Fibroblast of peridontal ligament (primary cell): ENCODE data around the gene SAMD7.
A peak's percentile ranks its signal among the peaks of the same experiment; 100 is the strongest.

Experiments used
- DNase-seq: peaks from one replicate; pipeline ENCODE4 v3.0.0-alpha.2; 2010; ENCODE audit errors: extremely low read depth

SAMD7 gene

DNA sequence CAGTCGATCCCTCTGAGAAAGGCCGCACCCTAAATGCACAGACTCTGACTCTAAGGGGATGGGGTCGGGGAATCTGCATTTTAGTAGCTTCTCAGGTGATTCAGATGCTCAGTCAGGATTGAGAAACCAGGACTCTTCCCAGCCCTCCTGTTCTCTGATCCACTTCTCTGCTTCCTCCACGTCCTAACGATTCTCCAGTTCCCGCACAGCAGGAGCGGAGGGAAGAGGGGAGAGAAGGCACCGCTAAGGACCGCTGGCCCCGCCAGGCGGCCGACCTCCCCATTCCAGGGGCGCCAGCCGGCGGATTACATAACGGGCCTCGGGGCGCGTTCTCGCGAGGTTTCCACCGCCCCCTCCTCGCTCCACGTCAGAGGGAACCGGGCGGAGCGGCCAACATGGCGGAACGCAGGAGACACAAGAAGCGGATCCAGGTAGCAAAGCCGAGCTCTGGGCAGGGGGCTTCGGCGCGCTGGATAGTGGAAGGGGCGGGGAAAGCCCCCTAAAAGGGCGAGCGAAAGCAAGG lies 55.1 kb downstream of the SAMD7 start, which contains the start of gene SEC62:
Gene SEC62, plus strand, starts transcription at position 380 of the 523 bp plus-strand sequence. Its CDS starts 16 bp downstream, at position 396.
- peak; percentile 87 for DNase-seq

DNA sequence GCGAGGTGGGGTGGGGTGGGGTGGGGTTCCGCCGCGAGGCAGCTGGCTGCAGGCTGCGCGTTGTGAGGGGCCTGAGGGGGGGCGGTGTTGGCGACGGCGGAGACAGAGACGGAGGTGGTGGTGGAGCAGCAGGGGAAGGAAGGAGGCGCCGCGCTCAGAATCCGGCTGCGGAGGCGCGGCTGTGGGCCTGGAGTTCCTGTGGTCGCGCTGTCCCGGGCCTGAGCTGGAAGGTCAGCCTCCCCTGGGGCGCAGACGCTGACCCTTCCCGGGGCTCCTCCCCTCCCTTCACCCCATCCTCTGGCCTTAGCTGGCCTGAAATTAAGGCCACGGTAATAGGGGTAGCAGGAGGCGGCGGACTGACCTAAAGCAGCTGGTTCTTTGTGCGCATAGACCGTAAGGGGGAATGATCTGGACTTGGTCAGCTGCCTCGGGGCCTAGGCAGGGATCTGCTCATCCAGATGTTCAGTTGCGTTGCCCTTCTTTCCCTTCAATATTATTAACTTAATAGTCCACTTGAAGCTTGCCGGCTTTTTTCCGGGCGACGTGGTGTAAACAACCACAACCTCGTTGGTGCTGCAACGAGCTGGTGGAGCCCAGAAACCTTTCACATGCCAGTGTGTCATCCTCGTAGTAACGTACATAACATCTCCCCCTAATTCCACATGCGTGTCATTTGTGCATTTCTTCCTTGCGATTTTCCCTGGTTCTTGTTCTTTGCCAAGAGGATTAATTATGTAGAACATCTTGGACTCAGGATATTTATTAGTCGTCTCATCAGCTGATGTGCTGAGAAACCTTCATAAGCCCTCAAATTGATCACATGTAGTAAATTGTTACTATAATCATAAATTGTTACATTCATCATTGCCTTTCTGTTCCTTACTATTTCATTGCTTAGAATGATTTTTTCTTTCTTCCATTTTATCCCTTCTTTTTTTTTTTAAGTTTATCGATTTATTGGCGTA lies 55.9 kb downstream of the SAMD7 start:
- peak; percentile 44 for DNase-seq

DNA sequence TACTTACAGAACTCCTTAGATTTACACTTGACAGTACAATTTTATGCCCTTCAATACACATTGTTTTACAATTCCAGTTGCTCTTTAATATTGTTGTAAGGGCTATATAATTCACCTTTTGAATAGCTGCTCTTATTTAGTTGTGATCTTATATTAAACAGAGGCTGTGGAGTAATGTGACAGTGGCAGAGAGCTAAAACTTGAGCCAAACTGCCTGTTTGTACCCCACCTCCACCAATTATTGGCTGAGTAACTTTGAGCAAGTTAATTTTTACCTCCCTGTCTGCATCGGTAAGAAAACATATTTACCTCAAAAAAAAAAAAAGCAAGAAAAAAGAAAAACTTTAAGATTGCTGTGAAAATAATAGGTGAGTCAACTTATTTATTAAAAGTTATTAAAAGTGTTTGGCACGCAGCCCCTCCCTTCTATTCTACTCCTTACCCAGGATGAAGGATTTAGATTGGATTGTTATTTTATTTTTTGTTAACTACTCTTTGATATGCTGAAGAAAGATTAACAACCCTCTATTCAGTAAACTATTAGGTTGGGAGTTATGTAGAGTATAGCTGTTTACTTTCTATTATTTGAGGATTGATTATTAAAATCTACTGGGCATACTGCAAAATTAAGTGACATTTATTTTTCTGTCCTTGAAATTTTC lies 57.0 kb downstream of the SAMD7 start:
- DNase-seq = no peak

DNA sequence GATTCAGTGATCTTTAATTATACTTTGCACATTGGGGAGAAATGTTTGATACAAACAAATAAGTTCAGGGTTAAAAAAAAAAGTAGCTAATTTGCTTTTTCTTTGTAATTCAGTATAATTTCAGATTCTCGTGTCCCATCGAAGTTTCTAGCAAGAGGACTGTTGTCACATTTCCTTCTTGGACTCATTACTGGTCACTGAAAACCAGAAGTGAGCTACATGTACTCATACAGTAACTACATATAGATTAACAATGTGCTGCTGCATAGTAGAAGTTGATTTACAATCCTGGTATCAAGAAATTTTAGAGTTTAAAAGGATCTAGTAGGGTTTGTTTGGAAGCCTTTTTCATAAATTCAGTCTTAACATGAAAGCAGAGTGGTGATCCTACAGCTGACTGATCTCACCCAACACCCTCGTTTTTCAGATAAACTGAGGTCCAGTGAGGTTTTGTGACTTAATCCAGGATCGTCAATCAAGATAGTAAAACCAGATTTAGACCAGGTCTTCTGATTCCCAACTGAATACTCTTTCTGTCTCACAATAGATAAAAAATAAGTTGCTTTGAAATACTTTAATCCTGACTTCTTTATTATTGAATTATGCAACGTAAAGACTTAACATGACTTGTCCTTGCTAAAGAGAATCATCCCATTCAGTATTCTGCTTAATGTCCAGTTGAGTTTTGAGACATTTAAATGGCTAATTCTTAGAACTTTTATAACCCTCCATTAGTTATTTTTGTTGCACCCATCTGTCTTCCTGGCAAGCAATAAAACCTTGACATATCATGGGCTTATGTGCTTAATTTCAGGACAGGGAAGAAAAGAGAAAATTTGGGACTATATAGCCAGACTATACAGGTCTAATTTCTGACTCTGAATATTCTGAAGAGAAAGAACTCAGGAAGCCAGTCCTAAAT lies 58.1 kb downstream of the SAMD7 start:
- no peak for DNase-seq

DNA sequence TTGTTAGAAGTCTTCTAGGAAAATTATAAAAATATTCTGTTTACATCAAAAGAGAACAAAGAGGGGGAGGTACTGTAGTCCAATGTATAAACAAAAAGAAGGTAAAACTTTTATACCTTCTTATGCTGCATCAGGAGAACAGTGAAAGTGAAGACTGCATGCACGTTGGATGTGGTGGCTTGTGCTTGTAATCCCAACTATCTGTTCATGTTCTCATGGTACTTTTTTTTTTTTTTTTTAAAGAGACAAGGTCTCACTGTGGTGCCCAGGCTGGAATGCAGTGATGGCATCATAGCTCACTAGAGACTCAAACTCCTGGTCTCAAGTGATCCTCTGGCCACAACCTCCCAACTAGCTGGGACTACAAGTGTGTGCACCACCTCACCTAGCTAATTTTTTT lies 59.5 kb downstream of the SAMD7 start:
- DNase-seq = no peak

DNA sequence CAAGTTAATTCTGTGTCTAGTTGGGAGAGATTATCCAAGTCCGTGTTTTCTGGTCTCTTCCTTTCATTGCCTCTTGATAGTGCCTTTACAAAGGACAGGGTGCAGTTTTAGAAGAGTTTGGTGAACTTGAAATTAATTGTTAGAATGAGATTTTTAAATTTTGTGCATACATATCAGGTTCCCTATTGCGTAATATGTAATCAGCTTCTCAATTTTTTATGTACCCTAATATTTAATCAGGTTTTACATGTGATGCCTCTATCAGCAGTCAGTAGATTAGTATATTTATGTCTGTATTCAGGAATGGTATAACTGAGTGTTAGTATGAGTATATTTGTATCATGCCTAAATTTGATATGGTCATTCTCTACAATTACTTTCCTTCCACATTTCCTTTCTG lies 60.1 kb downstream of the SAMD7 start:
- DNase-seq = no peak

DNA sequence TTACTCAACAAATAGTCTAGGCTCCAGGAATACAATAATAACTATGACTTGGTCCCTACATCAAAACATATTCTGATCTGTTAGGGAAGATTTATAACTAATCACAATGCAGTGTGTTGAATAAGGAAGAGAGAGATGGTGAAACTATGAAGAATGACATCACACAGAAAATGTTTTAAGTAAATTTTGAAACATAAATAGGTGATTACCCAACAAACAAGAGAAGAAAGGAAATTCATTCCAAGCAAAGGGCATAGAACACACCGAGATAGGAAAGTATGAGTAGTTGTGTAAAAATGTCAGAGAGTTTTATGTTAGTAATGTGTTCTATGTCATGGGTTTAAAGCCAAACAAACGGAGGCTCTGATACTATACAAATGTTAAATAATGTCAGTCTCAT lies 68.7 kb downstream of the SAMD7 start:
- peak; percentile 50 for DNase-seq

DNA sequence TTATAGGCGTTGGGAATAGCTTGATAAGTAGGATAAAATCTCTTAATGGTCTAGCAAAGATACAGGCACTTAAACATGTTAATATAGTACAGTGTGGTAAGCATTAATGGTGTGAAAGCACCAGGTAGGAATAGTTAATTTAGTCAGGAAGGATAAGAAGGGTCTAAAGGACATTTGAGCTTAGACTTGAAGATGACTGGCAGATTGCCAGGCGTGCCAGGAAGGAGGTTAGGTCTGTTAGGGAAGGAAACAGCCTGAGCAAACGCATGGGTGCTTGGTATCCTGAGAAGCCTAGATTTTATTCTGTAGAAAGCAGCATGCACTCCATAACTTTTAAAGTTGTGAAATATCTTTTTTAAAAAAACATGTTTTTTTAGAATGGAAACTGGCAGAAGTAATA lies 72.9 kb downstream of the SAMD7 start:
- DNase-seq = no peak
